NCI-H510A (cell line): Measurements from ENCODE around the gene ARFIP1.
"Not testable (repeated sequence)": the region's sequence is repeated elsewhere in the genome, so short reads cannot be mapped to it uniquely, and the experiment has no call there.

Experiments
- DNase-seq: peaks from one replicate; lab custom pipeline; 2025; lab: John Stamatoyannopoulos, UW

ARFIP1 gene

DNA sequence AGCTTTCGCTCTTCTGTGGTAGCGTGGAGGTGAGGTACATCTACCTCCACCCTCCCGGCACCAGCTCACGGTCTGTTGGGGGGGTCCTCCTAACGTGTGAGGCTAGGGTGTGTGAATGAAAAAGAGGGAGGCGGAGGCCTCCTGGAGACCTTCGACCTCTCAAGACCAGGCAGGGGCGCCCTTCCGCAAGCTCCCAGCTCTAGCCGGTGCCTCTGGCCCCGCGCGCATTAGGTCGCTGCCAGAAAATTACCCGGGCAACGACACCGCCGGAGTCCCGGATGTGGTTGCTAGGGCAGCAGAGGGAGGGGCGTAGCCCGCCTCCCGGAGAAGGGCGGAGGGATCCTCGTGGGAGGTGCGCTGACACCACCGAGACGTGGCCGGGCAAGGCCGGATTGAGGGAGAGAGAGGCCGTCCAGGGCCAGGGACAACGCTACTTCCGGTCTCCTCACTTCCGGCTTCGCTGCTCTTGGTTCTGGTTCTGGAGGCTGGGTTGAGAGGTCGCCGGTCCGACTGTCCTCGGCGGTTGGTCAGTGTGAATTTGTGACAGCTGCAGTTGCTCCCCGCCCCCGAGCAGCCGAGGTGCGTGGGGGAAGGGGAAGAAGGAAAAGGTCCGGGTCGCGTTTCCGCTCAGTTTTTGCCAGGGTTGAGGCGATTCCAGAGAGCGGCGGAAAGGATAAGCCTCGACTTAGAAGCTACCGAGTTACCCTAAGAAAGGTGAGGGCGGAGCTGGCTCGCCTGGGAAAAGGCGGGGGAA lies at the start of gene ARFIP1, which contains the start of gene TIGD4:
TSS of gene ARFIP1 (plus strand) at position 442 of the 754 bp plus-strand sequence. CDS start 49,680 bp downstream, outside the sequence.
TSS of gene TIGD4 (minus strand) at position 218 of the 754 bp plus-strand sequence. CDS start 8,726 bp downstream, outside the sequence.
- peak; percentile 91 for DNase-seq

DNA sequence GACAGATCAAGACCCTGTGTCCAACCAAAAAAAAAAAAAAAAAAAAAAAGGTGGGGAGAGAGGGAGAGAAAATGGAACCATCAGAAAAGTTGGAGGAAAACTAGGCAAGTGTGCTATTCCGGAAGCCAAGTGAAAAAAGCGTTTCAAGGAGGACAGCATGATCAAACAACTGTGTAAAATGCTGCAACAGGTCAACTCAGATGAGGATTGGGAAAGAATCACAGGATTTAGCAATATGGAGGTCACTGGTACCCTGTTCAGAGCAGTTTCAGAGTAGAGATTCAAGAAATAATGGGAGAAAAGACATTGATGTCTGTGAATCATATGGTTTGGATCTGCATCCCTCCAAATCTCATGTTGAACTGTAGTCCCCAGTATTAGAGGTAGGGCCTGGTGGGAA lies 47.8 kb upstream of the ARFIP1 start:
- no peak for DNase-seq

- DNase-seq = no peak
Measured at GRCh38 chr4:152734015-152734698, 45.6 kb upstream of the ARFIP1 start.

DNA sequence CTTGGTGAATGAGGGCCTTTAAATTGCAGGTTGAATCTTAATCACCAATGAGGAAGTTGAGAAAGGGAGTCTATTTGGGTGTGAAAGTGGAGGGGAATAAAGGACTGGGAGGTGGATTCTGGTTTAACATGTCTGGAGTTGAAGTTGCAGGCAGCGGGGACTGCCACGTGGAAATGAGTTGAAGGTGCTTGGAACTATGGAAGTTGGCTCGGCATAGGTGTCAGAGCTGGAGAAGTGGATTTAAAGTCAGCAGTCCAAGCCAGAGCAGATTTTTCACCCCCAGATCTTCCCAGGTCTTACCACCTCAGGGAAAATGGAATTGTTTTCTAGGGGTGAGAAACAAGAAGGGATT lies 45.1 kb upstream of the ARFIP1 start:
- no peak for DNase-seq

- DNase-seq = no peak
Measured at GRCh38 chr4:152735396-152735859, 44.3 kb upstream of the ARFIP1 start.

- peak; percentile 9 for DNase-seq
Measured at GRCh38 chr4:152735906-152736305, 43.8 kb upstream of the ARFIP1 start.

DNA sequence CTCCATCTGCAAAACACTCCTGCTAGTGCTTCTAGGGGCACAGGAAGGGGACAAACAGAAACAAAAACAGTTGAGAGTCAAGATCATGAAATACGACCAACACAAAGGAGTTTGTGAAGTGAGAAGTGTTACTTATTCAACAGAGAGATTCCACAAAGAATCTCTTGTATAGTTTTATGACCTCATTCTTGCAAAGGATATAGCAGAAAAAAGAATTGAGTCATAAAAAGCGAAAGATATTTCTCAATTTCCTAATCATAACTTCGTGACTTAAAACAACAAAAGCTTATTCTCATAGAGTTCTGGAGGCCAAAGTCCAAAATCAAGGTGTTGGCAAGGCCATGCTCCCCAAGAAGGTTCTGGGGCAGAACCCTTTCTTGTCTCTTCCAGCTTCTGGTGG lies 40.9 kb upstream of the ARFIP1 start:
- DNase-seq = no peak

- DNase-seq = no peak
Measured at GRCh38 chr4:152747444-152747843, 32.3 kb upstream of the ARFIP1 start.

GRCh38 chr4:152748619-152749018 lies 31.1 kb upstream of the ARFIP1 start:
- no peak for DNase-seq

- no peak for DNase-seq
Measured at GRCh38 chr4:152763796-152764195, 16.0 kb upstream of the ARFIP1 start.

DNA sequence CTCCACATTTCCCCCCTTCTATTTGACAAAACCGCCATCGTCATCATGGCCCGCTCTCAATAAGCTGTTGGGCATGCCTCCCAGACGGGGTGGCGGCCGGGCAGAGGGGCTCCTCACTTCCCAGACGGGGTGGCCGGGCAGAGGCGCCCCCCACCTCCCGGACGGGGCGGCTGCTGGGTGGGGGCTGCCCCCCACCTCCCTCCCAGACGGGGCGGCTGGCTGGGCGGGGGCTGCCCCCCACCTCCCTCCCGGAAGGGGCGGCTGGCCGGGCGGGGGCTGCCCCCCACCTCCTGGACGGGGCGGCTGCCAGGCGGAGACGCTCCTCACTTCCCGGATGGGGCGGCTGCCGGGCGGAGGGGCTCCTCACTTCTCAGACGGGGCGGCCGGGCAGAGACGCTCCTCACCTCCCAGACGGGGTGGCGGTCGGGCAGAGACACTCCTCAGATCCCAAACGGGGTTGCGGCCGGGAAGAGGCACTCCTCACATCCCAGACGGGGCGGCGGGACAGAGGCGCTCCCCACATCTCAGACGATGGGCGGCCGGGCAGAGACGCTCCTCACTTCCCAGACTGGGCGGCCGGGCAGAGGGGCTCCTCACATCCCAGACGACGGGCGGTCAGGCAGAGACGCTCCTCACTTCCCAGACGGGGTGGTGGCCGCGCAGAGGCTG lies 14.6 kb upstream of the ARFIP1 start:
- not testable (repeated sequence) for DNase-seq

DNA sequence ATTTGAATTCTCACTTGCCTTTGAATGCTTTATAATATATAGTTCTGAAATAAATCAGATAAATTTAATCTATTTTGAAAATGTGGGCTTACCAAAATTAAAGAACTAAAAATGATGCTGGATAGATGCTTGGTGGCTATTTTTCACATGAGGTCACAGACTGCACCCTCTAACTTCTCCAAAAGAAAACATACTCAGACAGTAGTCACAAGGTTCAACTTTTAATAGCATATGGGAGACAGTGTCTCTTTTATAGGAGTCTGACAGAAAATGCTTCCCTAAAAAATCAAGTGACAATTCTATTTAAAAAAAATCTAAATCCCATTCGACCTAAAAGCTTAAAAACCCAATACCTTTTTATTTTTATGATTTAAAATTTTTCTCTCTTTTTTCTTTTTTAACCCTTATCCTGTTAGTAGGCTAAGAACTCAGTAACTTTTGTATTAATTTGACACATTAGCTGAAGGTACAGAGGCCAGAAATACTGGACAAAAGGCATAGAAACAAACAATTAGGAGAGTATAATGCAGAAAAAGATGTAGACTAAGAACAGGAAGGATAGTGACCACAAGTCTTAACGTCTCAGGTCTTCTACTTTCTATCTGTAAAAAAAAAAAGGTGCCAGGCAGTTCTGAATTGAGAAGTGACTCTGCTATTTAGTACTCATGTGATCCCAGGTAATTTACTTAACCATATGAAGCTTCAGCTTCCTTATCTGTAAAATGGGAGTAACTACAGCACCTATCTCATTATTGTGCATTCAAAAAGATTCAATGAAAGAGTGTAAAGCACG lies 7.8 kb upstream of the ARFIP1 start:
- no peak for DNase-seq

- DNase-seq = no peak
Measured at GRCh38 chr4:152773339-152773738, 6.4 kb upstream of the ARFIP1 start.

- no peak for DNase-seq
Measured at GRCh38 chr4:152773953-152774352, 5.8 kb upstream of the ARFIP1 start.

GRCh38 chr4:152776352-152776751 lies 3.4 kb upstream of the ARFIP1 start:
- no peak for DNase-seq

- no peak for DNase-seq
Measured at GRCh38 chr4:152777488-152777887, 2.3 kb upstream of the ARFIP1 start.

DNA sequence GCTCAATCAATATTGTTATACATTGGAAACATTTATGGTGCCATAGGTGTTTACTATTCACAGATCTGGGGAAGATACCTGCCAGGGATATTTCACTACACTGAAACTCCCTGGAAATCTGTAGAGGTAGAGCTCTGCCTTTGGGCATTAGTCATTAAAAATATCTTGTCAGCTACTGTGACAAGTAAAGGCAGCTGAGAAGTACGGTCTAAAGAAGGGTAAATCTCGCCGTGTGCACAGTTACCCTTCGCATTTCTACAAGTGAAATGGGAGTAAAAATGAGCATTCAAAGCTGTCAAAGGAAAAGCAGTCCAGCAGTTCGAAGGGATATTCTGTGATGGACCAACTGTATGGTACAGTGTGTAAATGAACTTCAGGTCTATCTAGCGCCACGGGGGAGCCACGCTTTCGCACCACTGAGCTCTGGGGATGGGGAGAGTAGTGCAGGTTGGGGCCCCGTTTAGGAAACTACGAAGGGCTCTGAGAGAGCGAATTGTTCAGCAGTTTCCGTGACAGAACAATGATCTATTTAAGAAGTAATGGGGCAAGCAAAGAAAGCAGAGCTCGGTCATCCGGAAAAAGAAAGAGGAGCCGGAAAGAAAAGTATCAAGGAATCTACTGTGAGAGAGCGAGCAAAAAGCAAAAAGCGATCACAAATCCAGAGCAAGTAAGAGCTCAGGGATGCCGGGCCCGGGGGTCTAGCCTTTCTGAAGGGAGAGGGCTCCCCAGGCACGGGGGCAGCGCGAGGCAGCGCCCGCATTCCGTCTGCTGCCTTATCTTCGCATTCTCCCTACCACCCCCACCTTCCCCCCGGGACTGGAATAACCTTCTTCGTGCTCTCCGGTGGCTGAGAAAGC lies 870 bp upstream of the ARFIP1 start:
- DNase-seq = peak; percentile 19

GRCh38 chr4:152780267-152780778 lies 569 bp downstream of the ARFIP1 start:
- no peak for DNase-seq

DNA sequence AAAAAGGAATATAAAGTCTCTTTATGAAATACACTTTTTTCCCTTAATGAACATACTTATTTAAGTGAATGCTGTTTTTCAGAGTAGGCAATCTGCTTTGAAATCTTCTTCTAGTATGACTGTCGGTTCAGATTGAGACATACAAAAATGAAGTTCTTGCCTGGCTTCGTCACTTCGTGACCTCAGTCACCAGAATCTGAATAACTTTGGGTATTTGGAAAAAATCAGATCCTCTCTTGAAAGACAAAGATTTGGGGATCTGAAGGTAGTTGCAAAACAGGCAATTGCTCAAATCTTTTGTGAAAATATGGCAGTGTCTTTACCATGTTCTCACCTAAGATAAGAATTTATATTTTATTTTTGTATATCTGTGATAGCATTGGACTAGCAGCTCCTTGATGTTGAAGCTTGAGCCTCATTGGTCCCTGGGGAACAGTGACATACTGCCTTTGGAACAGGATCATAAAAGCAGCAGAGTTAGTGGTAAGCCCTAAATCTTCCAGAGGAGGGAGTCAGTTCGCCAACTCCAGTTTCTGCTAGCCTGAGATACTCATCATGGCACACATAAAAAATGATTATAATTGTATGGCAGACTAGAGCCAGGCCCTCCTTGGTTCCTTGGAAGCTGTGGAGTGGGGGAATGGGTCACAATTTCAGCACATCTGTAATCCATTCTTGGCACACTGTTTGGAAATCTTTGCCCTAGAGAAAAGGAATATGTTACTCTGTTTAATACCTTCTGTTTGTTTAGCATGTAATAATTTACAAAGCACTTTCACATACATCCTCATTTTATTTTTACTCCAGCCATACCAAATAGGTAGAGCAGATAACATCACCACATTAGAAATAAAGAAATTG lies 5.0 kb downstream of the ARFIP1 start:
- DNase-seq = no peak
